Uterus (tissue), 4 donors: ENCODE data around the gene UPF1. TPM values are rescaled to one million over a fixed set of nuclear protein-coding genes. Genes with fewer than 3 reads are reported as not detected.

Experiments
- DNase-seq, 2 donors: peaks; one replicate each; pipeline ENCODE4 v3.0.0-alpha.2; 2019 to 2020
- H3K27ac ChIP-seq, 2 donors: fragments of 200-600 bp; sonication (generic); 1 replicate in 1 of 2; 2 replicates in 1 of 2; pipeline ENCODE4 v1.5.1; 2016 to 2018
- H3K27me3 ChIP-seq, 2 donors: fragments of 200-600 bp; sonication (generic); one replicate each; pipeline ENCODE4 v1.5.1; 2018 to 2019; ENCODE audit warnings: control low read depth in 1 of 2
- H3K36me3 ChIP-seq, 2 donors: fragments of 200-600 bp; sonication (generic); one replicate each; pipeline ENCODE4 v1.5.1; 2019; ENCODE audit warnings: control low read depth in 1 of 2
- H3K4me1 ChIP-seq, 2 donors: fragments of 200-600 bp; sonication (generic); one replicate each; pipeline ENCODE4 v1.5.1; 2018 to 2019; ENCODE audit warnings: control low read depth in 1 of 2
- H3K4me3 ChIP-seq, 2 donors: fragments of 200-600 bp; sonication (generic); 1 replicate in 1 of 2; 2 replicates in 1 of 2; pipeline ENCODE4 v1.5.1; 2018 to 2019; ENCODE audit warnings: mild to moderate bottlenecking in 1 of 2
- H3K9me3 ChIP-seq, 2 donors: fragments of 200-600 bp; sonication (generic); one replicate each; pipeline ENCODE4 v1.5.1; 2019; ENCODE audit warnings: control low read depth in 1 of 2
- POLR2A ChIP-seq, 2 donors: fragments of 450-650 bp; IDR thresholded peaks; one replicate each; pipeline ENCODE4 v1.6.1; 2016; ENCODE audit warnings: antibody characterized with exemption in 2 of 2, mild to moderate bottlenecking in 1 of 2, moderate library complexity in 1 of 2
- intact Hi-C: fragments of 100-400 bp; cut with DNase I; formaldehyde crosslinking; loops from one replicate; pipeline ENCODE4 v1.15.1; 2023; ENCODE audit warnings: low total_unique reads
- total RNA-seq, 4 donors: library from RNA; depleted of rRNA in 3 of 4; stranded (reverse); fragments of >200 nt in 3 of 4; gene quantifications; one replicate each; pipeline versions ENCODE4 v1.1.0 to v1.2.4, GENCODE V29; 2014 to 2023
- TF ChIP-seq, protein P1 (sequence below), 4 experiments: fragments of 200-600 bp in 2 of 4; fragments of 450-650 bp in 2 of 4; sonication (generic) in 2 of 4; IDR thresholded peaks; one replicate each; pipeline ENCODE4 v1.5.1; 2016 to 2019; ENCODE audit warnings: antibody characterized with exemption in 4 of 4, mild to moderate bottlenecking in 2 of 4, moderate library complexity in 1 of 4
- donor health status: DM: yes; HTN: yes; CAD: no.

UPF1 gene
- total RNA-seq, 4 donors from 2014 or later, result 17.9 to 105 (median 43.7) TPM

DNA sequence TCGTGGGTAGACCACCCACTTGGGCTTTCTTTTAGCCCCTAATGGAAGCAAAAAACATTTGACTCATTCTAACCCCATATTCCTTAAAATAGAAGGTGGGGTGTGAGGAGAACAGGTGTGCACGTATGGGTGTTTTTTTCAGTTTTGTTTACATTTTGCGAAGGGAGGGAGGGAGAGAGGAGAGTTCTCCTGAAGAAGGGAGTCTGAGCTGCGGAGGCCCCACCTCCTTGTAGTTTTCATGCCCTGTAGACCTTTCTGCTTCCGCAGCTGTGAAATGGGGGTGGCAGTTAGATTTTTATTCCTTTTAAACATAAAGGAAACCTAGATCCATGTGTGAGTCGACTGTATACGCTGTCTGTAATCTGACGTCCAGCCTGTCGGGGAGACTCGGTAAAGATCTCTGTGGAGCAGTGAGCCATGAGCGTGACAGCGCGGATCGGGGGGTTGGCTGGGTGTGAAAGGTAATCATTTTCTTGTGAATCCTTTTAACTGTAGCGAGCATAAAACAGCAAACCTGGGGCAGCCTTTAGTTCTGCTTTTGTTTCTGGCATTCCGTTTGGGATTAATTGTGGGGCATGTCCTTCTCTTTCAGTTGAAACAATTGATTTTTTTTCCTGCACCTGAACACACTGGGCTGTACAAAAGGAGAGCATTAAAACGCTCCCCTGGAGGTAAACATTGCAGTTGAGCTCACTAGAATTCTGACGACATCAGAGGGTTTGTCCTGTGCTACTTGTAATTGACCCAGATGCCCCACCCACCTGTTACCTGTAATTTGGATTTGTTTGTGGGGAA is 2.3 kb downstream of the UPF1 start:
- TF ChIP-seq, protein P1, sequence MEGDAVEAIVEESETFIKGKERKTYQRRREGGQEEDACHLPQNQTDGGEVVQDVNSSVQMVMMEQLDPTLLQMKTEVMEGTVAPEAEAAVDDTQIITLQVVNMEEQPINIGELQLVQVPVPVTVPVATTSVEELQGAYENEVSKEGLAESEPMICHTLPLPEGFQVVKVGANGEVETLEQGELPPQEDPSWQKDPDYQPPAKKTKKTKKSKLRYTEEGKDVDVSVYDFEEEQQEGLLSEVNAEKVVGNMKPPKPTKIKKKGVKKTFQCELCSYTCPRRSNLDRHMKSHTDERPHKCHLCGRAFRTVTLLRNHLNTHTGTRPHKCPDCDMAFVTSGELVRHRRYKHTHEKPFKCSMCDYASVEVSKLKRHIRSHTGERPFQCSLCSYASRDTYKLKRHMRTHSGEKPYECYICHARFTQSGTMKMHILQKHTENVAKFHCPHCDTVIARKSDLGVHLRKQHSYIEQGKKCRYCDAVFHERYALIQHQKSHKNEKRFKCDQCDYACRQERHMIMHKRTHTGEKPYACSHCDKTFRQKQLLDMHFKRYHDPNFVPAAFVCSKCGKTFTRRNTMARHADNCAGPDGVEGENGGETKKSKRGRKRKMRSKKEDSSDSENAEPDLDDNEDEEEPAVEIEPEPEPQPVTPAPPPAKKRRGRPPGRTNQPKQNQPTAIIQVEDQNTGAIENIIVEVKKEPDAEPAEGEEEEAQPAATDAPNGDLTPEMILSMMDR (IDR thresholded peaks at IDR 0.05), result no peak
- TF ChIP-seq POLR2A (IDR thresholded peaks at IDR 0.05), result no peak
- H3K4me1 ChIP-seq, result peaks cover 0 to 6% of the 10 kb centered on the region in 2 donors
- peak overlapping the region; percentile 52 to 70 for H3K4me3 ChIP-seq
- H3K27ac ChIP-seq, result no peak overlapping the region
- H3K9me3 ChIP-seq, result no peaks in the 10 kb centered on the region
- no peak for DNase-seq
- H3K27me3 ChIP-seq, result no peaks in the 10 kb centered on the region
- intact Hi-C loops, result no loop called here
- no peaks in the 10 kb centered on the region for H3K36me3 ChIP-seq

DNA sequence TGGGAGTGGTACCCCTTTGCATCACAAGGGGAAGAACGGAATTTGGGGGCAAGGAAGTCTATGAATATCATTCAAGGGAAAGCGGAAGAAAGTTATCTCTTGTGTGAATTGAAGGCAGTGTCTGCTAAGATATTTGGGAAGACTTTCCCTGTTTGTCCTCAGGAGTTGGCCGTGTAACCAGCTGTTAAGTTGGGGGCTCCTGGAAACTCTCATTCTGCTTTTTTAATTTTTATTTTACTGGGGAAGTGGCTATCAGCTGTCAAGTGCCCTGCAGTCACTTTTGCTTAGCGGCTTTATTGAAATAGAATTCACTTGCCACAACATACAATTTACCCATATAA is 2.9 kb downstream of the UPF1 start:
- TF ChIP-seq, protein P1 (IDR thresholded peaks at IDR 0.05), result no peak
- TF ChIP-seq POLR2A (IDR thresholded peaks at IDR 0.05), result no peak
- Histone ChIP-seq H3K27ac (no peak overlapping the region), H3K36me3 (no peaks in the 10 kb centered on the region), H3K4me3 (no peak overlapping the region), H3K4me1 (peaks cover 0 to 9% of the 10 kb centered on the region in 2 donors), H3K27me3 (no peaks in the 10 kb centered on the region), H3K9me3 (no peaks in the 10 kb centered on the region)
- no peak for DNase-seq
- intact Hi-C loops, result no loop called here

DNA sequence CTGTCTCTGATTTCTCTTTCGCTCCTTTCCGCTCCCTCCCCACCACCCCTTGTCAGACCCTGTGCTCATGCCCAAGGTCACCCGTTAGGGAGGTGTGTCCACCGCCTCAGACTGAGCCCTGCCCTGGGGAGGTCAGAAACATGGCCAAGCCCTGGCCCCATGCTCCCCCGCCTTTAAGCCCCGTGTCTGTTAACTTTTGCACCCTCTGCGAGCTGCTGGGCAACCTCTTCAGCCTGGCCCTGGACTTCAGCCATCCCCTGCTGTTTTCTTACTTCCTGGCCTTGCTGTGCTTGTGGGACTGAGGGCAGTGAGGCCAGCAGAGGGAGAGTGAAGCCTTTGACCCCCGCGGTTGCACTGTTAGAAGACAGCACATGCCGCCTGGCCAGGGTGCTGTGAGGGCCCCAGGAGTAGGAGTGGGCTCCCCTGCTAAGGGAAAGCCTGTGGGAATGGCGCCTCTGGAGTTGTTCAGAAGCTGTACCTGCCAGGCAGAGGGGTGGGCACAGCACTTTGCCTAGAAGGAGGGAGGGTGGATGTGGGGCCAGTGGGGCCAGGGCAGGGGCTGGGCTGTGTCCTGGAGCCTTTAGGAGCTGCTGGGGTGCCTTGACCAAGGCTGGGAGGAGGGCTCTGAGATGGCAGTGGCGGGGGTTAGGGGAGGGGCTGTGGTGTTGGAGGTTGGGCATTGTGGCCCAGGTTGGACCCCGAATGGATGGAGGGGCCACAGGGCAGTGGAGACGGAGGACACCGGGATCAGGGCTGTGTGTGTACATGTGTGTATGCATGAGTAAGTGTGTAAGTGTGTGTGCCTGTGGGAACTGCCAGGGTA is 7.9 kb downstream of the UPF1 start:
- H3K4me3 ChIP-seq, result no peak overlapping the region

DNA sequence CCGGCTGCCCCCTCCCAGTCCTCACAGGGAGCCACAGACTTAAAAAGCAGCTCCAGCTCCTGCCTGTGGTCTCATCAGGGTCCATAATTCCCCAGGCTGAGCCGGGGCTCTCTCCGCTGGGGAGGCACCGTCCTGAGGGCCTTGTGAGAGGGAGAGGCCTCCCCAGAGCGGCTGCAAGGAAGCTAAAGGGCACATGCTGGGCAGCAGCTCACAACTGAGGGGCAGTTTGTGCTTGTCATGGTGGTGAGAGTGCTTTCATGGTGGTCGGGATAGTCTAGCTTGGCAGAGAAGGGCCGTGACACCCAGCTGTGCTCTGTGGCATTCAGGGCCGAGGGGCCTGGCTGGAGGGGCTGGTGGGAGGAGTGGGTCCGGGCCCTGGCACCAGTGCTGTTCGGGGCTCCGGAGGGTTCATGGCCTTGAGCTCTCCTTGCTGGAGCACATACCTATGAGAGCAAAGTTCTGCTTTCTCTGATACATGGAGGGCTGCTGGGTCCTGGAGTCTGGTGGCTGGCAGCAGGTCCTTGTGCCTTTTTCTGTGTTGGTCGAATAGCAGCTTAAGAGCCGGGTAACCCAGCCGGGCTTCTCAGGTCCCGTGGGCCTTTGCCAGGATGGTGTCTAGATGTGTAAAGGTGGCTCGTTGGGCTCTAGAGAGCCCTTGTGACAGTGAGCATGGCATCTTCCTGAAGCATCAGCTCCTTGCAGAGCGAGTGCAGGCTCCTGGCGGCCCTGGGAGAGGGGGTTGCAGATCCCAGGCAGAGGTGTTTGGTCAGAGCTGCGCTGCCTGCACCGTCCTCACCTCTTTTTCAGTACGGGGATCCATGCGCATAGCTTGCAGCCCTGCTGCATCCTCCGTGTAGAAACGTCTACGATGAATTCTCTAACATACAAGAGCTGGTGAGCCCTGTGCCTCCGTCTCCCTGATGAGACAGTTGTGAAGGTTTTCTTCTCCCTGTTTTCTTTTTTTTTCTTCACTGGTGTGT is 8.8 kb downstream of the UPF1 start:
- H3K27me3 ChIP-seq, result no peaks in the 10 kb centered on the region
- no peak overlapping the region for H3K27ac ChIP-seq
- TF ChIP-seq POLR2A (IDR thresholded peaks at IDR 0.05), result no peak
- TF ChIP-seq, protein P1 (IDR thresholded peaks at IDR 0.05), result no peak
- H3K9me3 ChIP-seq, result no peaks in the 10 kb centered on the region
- intact Hi-C loops, result loop anchor here (10.0 kb wide), 1 partner anchor 386 kb away; no protein-coding TSS in a partner anchor
- DNase-seq, result no peak
- H3K4me3 ChIP-seq, result no peak overlapping the region
- peaks cover 0 to 22% of the 10 kb centered on the region in 2 donors for H3K4me1 ChIP-seq
- H3K36me3 ChIP-seq, result no peaks in the 10 kb centered on the region

More for the DNA sequence above, 7.9 kb downstream of the UPF1 start:
- no peaks in the 10 kb centered on the region for H3K9me3 ChIP-seq
- intact Hi-C loops, result loop anchor here (10.0 kb wide), 1 partner anchor 385 kb away; no protein-coding TSS in a partner anchor
- TF ChIP-seq POLR2A (IDR thresholded peaks at IDR 0.05), result no peak
- TF ChIP-seq, protein P1 (IDR thresholded peaks at IDR 0.05), result no peak
- DNase-seq, result no peak
- H3K4me1 ChIP-seq, result peaks cover 0 to 22% of the 10 kb centered on the region in 2 donors
- H3K27me3 ChIP-seq, result no peaks in the 10 kb centered on the region
- H3K27ac ChIP-seq, result no peak overlapping the region
- no peaks in the 10 kb centered on the region for H3K36me3 ChIP-seq
